ENCODE data around the gene HSPA13.
"Not testable (repeated sequence)": the region's sequence is repeated elsewhere in the genome, so short reads cannot be mapped to it uniquely, and the experiment has no call there.

The HSPA13 gene, protein sequence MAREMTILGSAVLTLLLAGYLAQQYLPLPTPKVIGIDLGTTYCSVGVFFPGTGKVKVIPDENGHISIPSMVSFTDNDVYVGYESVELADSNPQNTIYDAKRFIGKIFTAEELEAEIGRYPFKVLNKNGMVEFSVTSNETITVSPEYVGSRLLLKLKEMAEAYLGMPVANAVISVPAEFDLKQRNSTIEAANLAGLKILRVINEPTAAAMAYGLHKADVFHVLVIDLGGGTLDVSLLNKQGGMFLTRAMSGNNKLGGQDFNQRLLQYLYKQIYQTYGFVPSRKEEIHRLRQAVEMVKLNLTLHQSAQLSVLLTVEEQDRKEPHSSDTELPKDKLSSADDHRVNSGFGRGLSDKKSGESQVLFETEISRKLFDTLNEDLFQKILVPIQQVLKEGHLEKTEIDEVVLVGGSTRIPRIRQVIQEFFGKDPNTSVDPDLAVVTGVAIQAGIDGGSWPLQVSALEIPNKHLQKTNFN

DNA sequence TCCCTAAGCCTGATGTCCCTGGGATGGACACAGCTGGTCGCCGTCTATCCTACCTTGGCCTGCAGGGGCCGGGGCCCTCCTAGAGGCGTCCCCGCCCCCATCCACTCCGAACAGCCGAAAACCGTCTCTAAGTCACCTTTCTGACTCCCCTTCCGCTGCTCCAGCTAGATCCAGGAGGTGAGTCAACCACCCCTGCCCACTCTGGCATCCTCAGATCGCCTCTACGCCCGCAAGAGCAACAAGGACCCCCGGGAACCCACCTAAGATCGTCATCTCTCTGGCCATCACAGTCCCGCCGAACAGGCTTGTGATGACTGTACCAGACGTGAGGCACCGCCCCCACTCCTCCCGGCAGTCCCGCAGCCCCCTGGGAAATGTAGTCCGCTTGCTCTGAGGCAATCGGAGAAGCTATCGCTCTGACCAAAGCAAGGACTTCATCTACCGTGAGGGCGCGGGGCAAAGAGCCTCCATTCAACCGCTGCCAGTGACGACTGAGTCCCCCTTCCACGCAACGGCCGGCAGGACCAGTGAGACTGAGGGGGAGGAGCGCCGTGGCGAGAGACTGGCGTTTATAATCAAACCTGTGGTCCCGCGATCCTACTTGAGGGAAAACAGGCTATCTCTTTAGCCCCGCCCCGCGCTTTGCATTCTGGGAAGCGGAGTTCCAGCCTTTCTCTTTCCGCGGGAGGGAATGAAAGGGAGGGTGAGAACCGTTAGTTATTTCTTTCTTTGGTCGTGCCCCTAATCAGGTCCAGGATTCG, at the start of gene HSPA13:
Gene HSPA13 (minus strand): TSS at position 312 of the 761 bp plus-strand sequence. CDS start 27 bp downstream, at position 285.
- DNase-seq (ENCODE audit: low read depth in 3 of 3, low spot score in 1 of 3), result peak; percentile 93 to 97 (median 97)

DNA sequence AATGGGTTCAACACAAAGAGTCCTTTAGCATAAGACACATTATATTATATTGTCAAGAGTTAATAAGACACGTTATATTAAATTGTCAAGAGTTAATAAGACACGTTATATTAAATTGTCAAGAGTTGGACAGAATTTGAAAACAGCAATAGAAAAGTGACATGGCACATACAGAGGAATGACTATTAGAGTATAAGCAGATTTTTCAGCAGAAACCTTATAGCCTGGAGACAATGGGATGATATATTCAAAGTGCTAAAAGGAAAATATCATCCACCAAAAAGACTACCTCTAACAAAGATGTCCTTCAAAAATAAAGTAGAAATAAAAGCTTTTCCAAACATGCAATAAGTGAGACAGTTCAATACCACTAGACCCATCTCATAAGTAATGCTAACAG, 36.0 kb upstream of the HSPA13 start:
- DNase-seq (ENCODE audit: low read depth in 3 of 3, low spot score in 1 of 3), result no peak

DNA sequence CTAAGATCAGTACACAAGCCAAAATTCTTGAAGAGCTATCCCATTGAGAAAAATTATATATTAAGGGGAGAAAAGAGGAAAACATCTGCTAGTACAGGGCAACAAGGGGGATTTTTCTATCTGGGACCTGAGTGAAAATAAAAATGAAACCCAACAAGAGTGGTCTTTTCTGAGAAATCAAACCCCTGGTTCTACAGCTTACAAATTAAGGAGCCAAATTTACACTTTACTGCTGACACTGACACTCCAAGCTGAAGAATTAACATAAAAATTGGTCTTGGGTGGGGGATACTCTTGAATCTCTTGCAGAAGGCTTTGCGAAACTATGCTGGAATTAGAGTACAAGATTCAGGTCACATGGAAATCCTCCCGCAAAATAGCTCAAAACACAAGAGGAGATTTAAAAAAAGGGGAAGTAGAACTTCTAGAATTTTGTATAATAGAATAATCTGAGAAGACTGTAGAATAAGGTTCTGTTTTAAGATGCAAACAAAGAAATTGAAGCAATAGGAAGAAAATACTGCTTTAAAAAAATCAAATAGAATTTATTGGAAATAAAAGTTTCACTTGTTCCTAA, 32.1 kb upstream of the HSPA13 start:
- no peak for DNase-seq (ENCODE audit: low read depth in 3 of 3, low spot score in 1 of 3)

DNA sequence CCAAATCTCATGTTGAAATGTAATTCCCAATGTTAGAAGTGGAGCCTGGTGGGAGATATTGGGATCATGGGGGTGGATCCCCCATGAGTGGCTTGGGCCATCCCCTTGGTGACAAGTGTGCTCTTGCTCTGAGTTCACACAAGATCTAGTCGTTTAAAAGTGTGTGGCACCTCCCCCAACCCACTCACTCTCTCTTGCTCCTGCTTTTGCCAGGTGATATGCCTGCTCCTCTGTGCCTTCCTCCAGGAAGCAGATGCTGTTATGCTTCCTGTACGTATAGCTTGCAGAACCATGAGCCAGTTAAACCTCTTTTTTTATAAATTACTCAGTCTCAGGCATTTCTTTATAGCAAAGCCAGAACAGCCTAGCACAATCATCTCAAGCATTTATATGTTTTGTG, 23.0 kb upstream of the HSPA13 start:
- DNase-seq (ENCODE audit: low read depth in 3 of 3, low spot score in 1 of 3), result no peak

DNA sequence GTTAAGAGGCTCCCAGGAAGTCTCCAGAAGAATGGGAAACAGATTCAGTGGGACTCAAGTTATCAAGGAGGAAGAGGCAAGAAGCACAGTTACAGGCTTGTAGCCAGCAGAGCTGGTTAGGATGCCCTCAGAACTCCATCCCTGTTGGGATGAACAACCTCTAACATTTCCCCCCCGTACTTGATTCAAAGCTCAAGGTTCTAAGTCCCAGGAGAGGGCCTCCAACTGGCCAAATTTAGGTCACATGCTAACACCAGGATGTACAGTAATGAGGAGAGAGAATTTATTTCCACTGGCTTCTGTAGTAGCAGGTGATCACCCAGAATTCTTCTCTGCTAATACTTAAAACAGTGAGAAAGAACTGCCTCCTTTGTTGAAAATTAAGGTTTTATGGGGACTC, 22.3 kb upstream of the HSPA13 start:
- DNase-seq (ENCODE audit: low read depth in 3 of 3, low spot score in 1 of 3), result no peak

DNA sequence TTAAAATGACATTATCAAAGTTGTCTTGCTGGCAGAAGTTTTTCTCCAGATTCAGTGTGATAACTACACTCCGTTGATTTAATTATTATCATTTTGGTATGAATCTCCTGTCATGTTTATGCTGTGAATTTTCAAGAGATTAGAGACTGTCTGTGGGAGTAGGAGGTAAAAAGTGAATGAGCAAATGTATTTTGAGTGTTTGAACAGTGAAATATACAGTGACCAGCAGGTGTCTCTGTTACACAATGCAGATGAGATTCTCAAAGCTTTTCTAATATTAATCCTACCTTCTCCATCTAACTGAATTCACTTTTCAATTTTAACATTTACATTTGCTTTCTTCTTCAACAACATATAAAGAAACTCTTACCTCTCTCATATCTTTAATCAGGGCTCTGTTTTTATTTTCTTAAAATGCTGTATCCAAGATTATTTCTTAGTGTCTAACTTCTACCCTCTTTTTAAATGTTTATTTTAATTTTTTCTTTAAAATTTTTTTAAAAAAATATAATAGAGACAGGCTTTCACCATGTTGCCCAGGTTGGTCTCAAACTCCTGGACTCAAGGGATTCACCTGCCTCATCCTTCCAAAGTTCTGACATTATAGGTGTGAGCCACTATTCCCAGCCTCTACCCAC, 20.9 kb upstream of the HSPA13 start:
- no peak for DNase-seq (ENCODE audit: low read depth in 3 of 3, low spot score in 1 of 3)

DNA sequence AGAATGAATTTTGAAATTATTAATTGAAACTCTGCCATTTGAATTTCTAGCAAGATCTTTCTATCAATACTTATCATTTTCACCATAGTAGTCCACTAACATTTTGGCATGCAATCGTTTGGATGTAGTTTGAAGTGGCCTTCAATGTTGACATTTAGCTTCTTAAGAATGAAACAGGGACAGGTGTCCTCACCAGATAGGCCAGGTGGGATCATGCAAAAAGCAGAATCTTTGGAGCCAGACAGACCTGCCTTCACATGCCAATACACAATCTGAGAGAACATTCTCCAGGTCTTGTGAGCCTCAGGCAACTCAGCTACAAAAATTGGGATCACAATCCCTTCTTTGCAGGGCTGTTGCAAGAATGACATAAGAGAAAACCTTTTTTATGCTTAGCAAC, 18.3 kb upstream of the HSPA13 start:
- no peak for DNase-seq (ENCODE audit: low read depth in 3 of 3, low spot score in 1 of 3)

DNA sequence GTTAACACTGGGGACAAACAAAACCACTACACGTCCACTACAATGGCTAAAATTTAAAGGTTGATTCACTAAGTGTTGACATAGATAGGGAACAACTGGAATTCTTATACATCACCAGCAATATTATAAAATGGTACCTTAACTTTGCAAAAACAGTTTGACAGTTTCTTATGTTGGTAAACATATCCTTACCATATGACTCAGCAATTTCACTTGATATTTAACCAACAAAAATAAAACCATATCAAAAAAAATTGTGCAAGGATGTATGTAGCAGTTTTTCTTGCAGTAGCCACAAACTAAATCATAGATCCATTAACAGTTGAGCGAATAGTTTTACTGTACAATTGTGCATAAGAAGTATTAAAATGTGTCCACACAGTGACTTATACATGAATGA, 5.3 kb upstream of the HSPA13 start:
- no peak for DNase-seq (ENCODE audit: low read depth in 3 of 3, low spot score in 1 of 3)

DNA sequence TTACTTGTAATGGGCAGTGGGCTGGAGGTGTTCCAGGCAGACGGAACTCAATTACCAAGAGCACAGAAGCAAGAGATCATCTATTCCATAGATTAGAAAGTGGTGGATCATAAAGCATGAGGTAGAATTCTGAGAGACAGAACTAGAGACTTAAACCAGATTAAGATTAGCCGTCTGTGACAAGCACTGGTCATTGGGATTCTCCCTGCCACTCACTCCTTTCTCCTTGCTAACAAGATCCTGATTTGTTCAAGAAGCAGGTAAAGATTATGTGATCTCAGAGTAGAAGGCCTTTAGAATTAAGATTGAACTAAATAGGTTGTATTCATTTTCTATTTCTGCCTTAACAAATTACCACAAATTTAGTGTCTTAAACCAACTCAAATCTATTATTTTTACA, 1.5 kb upstream of the HSPA13 start:
- DNase-seq (ENCODE audit: low read depth in 3 of 3, low spot score in 1 of 3), result no peak

DNA sequence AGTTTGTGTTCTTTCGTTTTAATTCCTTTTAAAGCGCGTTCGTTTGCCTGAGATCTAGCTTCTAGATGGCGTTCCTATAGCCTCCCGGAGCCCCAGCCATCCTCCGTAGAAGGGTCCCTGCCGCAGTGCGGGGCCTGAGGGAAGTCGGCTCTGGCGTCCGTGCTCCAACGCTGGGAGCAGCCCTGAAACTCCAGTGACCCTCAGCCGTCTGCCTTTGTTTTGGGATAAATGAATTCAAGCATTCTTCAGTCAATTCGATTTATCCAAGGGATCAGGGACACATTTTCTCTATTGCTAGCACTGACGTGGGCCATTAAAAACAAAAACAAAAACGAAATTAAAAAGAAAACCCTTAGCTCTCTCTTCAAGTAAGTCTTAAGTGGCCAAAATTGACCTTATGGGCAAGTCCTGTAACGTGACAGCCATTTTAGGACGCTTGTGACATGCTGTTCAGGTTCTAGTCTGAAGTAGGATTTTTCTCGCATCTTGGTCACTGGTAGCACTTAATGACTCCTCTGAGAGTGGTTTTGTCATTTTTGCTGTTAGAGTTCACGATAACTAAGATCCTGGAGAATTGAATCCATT, 742 bp upstream of the HSPA13 start:
- DNase-seq (ENCODE audit: low read depth in 3 of 3, low spot score in 1 of 3), result no peak

DNA sequence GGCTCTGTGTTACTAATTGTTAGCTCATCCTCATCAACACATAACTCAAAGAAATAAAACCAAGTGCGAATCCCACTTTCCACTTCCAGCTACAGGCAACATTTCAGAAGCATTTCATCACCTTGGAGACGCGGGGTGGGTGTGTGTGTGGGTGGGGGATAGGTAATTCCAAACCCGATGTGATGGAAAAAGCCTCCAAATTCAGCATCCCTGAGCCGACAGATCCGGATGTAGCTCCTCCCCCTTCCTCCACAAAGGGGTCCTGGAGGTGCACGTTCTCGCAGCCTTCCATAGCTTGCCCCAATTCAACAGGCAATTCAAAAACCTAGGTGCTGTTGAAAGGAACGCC, 486 bp downstream of the HSPA13 start:
- no peak for DNase-seq (ENCODE audit: low read depth in 3 of 3, low spot score in 1 of 3)

DNA sequence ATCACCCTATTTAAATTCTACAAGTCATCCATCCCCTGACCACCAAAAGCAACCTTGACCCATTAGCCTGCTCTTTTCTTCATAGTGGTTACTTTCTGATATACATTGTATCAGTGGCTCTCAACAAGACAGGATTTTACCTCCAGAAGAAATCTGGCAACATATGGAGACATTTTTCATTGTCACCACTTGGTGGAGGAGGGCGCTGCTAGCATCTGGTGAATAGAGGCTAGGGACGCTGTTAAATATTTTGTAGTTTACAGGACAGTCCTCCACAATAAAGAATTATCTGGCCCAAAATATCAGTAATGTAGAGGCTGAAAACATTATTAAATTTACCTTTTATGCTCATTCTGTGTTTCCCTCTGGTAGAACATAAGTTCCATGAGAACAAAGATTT, 6.1 kb downstream of the HSPA13 start:
- no peak for DNase-seq (ENCODE audit: low read depth in 3 of 3, low spot score in 1 of 3)

DNA sequence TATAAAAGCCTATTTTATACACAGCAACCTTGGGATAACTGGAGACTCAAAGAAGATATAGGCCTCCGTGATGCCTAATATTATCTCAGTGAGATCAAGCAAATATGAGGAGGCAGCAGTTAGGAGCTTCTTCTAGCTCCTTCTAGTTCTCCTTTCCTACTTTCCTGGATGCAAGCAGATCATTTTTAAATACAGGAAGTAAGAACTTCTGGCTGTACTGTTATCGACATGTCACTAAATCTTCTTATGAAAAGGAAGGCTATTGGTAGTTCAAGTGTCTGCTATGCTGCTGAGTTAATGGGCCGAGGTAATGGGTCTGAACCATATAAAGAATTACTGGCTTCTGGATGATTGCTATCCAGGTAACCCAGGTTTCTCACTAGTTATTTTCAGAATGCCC, 15.9 kb downstream of the HSPA13 start:
- no peak for DNase-seq (ENCODE audit: low read depth in 3 of 3, low spot score in 1 of 3)

DNA sequence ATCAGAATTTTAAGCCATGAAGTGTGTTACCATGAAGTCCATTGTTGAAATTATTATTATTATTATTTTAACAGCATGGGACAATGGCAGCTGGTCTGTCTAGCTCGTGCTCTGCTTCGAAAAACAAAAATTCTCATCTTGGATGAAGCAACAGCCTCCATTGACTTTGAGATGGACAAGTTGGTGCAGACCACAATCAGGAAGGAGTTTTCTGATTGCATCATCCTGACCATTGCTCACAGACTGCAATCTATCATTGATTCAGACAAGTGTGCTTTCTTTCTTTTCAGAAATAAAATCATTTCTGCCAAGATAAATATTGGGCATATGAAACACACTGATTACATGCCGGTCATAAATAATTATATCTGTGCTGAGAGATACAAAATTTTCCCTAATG, 21.0 kb downstream of the HSPA13 start:
- DNase-seq (ENCODE audit: low read depth in 3 of 3, low spot score in 1 of 3), result no peak

DNA sequence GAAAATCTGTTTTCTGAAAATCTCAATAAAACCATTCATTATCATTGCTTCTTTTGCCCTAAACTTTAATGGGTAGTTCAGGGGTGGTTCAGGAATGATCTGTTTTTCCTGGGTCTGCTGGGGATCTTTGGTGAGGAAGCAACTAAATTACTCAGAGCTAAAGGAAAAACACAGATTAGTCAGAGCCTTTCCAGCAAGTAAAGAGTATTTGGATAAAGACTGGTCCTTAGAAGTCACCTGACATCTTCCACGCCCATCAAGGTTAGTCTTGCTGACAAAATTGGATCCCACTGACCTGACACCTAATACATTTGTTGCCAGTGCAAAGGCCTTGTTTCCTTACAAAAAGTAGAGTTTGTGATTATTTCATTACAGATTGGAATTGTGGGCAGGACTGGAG, 24.2 kb downstream of the HSPA13 start:
- no peak for DNase-seq (ENCODE audit: low read depth in 3 of 3, low spot score in 1 of 3)

DNA sequence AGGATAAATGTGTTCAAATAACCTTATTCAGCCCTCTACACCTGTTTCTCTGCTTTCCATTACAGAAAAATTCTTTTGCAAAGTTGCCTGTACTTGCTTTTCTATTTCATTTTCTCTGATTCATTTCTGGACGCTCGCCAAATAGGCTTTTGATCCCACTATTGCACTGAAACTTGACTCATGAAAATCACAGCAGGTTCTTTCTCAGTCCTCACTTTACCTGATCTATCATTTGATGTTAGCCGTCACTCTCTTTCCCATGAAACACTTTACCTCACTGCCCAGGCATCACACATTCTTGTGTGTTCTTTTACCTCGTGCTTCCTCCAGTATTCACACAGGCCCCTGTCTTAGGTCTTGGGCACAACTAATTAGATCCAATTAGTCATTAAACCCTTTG, 26.2 kb downstream of the HSPA13 start:
- no peak for DNase-seq (ENCODE audit: low read depth in 3 of 3, low spot score in 1 of 3)

DNA sequence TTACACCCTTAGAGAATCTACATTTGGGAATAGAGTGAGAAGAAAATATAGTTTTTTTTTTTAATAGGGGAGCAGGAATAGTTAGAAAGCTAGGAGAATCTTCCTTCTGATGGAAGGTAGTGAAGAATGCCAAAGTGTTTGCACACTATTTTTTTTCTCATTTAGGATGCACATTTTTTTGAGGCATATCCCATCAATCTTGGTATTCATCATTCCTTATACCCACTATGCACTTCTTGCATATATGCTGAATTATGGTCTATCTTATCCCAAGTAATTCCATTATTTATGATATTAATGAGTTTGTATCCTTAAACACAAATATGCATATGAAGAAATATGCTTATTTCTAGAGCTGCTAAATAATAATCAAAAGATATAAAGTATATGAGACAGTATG, 28.4 kb downstream of the HSPA13 start:
- no peak for DNase-seq (ENCODE audit: low read depth in 3 of 3, low spot score in 1 of 3)

DNA sequence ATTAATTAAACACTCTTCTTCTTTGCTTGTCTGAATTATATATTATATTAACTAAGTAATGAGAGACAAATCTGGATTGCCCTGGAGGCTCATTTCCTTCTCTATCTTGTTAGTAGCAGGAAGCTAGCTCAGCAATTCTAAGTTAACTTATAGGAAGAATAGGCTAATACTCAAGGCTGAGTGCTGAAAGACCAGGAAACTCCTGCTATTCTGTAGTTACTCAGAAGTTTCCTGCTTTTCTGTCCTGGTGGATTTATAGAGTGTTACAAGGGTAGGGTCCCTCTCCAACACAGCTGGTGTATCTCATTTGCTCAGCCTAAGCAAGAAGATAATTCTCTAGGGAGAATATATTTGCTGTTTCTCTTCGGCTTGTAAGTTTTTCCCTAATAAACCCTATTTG, 29.2 kb downstream of the HSPA13 start:
- no peak for DNase-seq (ENCODE audit: low read depth in 3 of 3, low spot score in 1 of 3)

DNA sequence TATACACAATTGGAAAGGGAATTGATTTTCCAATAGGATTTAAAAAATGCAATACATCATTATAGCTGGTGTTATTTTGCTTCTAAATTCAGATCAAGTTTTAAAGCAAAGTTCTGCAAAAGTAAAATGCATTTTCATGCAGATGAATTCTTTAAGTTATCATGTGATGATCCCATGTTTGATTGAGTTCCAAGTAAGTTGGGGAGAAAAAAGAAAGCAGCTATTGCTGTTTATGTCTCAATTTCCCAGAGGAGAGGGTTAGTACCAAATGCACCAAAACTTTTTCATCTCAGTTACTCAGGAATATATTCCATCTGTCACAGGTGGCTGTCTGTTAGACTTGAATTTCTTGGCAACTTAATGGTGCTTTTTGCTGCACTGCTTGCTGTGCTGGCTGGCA, 29.7 kb downstream of the HSPA13 start:
- DNase-seq (ENCODE audit: low read depth in 3 of 3, low spot score in 1 of 3), result no peak

DNA sequence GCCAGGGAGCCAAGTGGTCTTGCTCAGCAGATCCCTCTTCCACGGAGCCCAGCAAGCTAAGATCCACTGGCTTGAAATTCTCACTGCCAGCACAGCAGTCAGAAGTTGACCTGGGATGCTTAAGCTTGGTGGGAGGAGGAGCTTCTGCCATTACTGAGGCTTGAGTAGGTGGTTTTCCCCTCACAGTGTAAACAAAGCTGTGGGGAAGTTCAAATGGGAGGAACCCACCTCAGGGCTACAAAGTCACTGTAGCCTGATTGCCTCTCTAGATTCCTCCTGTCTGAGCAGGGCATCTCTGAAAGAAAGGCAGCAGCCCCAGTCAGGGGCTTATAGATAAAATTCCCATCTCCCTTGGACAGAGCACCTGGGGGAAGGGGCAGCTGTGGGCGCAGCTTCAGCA, 55.6 kb downstream of the HSPA13 start:
- DNase-seq (ENCODE audit: low read depth in 3 of 3, low spot score in 1 of 3), result not testable (repeated sequence)

DNA sequence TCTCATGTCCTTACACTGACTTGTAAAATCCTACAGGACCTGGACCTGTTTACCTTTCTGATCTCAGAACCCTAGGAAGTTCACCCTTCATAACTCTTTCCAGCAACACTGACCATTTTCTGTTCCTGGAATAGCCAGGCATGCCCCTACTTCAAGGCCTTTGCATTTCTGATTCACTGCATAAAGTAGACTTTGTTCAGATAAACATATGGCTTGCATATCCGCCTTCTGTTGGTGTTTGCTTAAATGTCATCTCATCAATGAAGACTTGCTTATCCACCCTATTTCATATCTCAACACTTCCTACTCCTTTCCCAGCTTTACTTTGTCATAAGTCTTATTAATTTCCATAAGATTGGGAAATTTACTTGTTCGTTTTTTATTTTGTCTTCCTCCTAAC, 57.4 kb downstream of the HSPA13 start:
- no peak for DNase-seq (ENCODE audit: low read depth in 3 of 3, low spot score in 1 of 3)
